Esophagus (tissue), 2 donors: ENCODE results near the gene RARS1. TPM values are rescaled to one million over a fixed set of nuclear protein-coding genes. Genes with fewer than 3 reads are reported as not detected.

Experiments
- H3K27ac ChIP-seq, 2 donors: one replicate each; pipeline ENCODE4 v1.5.1; 2013; ENCODE audit warnings: low read depth in 2 of 2, mild to moderate bottlenecking in 2 of 2, inconsistent platforms in 1 of 2, low read length in 1 of 2, moderate library complexity in 1 of 2
- H3K27me3 ChIP-seq, 2 donors: one replicate each; pipeline ENCODE4 v1.6.1; 2013; ENCODE audit warnings: low read length in 2 of 2, control low read depth in 1 of 2, mild to moderate bottlenecking in 1 of 2; ENCODE audit not compliant: insufficient read depth in 2 of 2, control insufficient read depth in 1 of 2
- H3K36me3 ChIP-seq, 2 donors: one replicate each; pipeline ENCODE4 v1.6.1; 2013; ENCODE audit warnings: low read length in 1 of 2; ENCODE audit not compliant: control insufficient read depth in 2 of 2, insufficient read depth in 2 of 2
- H3K4me1 ChIP-seq, 2 donors: one replicate each; pipeline ENCODE4 v1.6.1; 2013; ENCODE audit warnings: low read length in 1 of 2; ENCODE audit not compliant: control insufficient read depth in 2 of 2, insufficient read depth in 2 of 2
- H3K4me3 ChIP-seq, 2 donors: one replicate each; pipeline ENCODE4 v1.5.1; 2013; ENCODE audit warnings: low read length in 2 of 2, mild to moderate bottlenecking in 2 of 2, low read depth in 1 of 2, moderate library complexity in 1 of 2
- H3K9me3 ChIP-seq, 2 donors: one replicate each; pipeline ENCODE4 v1.6.1; 2013; ENCODE audit warnings: mild to moderate bottlenecking in 2 of 2, low read depth in 1 of 2, low read length in 1 of 2, moderate library complexity in 1 of 2; ENCODE audit not compliant: control insufficient read depth in 2 of 2, insufficient read depth in 1 of 2
- WGBS, 2 donors: extraction: QIAGEN DNeasy Blood & Tissue Kit; methylation state at CpG; one replicate each; pipeline ENCODE4 v1.1.7; 2013; 5-methylcytosine and 5-hydroxymethylcytosine counted together
- polyA plus RNA-seq, 2 donors: library from polyadenylated mRNA; stranded (reverse); fragments of 200-250 nt; gene quantifications; one replicate each; pipeline ENCODE4 v1.2.3, GENCODE V29; 2013
- donor health status: healthy with polysubstance abuse.
- donor health status: Bipolar disorder and iron deficiency.

RARS1 gene
- polyA plus RNA-seq, 2 donors: 26.9 to 44.6 TPM

- no peak overlapping the region for H3K27ac ChIP-seq
- no peaks in the 10 kb centered on the region for H3K9me3 ChIP-seq
- no peaks in the 10 kb centered on the region for H3K4me1 ChIP-seq
- no peaks in the 10 kb centered on the region for H3K27me3 ChIP-seq
- 61 to 70% methylated on average over 1 of the region's 1 CpG for WGBS, 2 donors
- H3K36me3 ChIP-seq: peaks cover 3 to 5% of the 10 kb centered on the region in 2 donors
- no peak overlapping the region for H3K4me3 ChIP-seq
These were observed 12.0 kb upstream of the RARS1 start for GRCh38 chr5:168474319-168474718.

- Histone ChIP-seq H3K9me3 (no peaks in the 10 kb centered on the region), H3K36me3 (no peaks in the 10 kb centered on the region), H3K4me1 (no peaks in the 10 kb centered on the region), H3K27me3 (no peaks in the 10 kb centered on the region), H3K27ac (no peak overlapping the region), H3K4me3 (no peak overlapping the region)
- 54 to 55% methylated on average over 7 of the region's 7 CpGs for WGBS, 2 donors
These were observed 9.2 kb upstream of the RARS1 start for GRCh38 chr5:168477060-168477459.

GRCh38 chr5:168479166-168479565 lies 7.1 kb upstream of the RARS1 start:
- Histone ChIP-seq H3K27ac (no peak overlapping the region), H3K27me3 (no peaks in the 10 kb centered on the region), H3K36me3 (no peaks in the 10 kb centered on the region), H3K4me1 (no peaks in the 10 kb centered on the region), H3K9me3 (no peaks in the 10 kb centered on the region), H3K4me3 (no peak overlapping the region)
- 74 to 76% methylated on average over 3 of the region's 3 CpGs for WGBS, 2 donors

- 73 to 87% methylated on average over 3 of the region's 3 CpGs for WGBS, 2 donors
- no peaks in the 10 kb centered on the region for H3K4me1 ChIP-seq
- no peak overlapping the region for H3K4me3 ChIP-seq
- H3K27ac ChIP-seq: no peak overlapping the region
- H3K27me3 ChIP-seq: no peaks in the 10 kb centered on the region
- H3K9me3 ChIP-seq: no peaks in the 10 kb centered on the region
- no peaks in the 10 kb centered on the region for H3K36me3 ChIP-seq
These were observed 5.7 kb upstream of the RARS1 start for GRCh38 chr5:168480601-168481000.

GRCh38 chr5:168481330-168481788 lies 4.9 kb upstream of the RARS1 start:
- Histone ChIP-seq H3K4me3 (no peak overlapping the region), H3K9me3 (no peaks in the 10 kb centered on the region), H3K27ac (no peak overlapping the region), H3K4me1 (no peaks in the 10 kb centered on the region), H3K36me3 (no peaks in the 10 kb centered on the region), H3K27me3 (no peaks in the 10 kb centered on the region)
- 35 to 36% methylated on average over 4 of the region's 4 CpGs for WGBS, 2 donors

- Histone ChIP-seq H3K27ac (no peak overlapping the region), H3K36me3 (no peaks in the 10 kb centered on the region), H3K4me1 (no peaks in the 10 kb centered on the region), H3K27me3 (no peaks in the 10 kb centered on the region), H3K4me3 (no peak overlapping the region), H3K9me3 (no peaks in the 10 kb centered on the region)
- WGBS, 2 donors: 65% methylated on average over 5 of the region's 5 CpGs
These were observed 3.9 kb upstream of the RARS1 start for GRCh38 chr5:168482361-168482760.

GRCh38 chr5:168489059-168489458 lies 2.8 kb downstream of the RARS1 start:
- Histone ChIP-seq H3K9me3 (no peaks in the 10 kb centered on the region), H3K36me3 (peaks cover 8% of the 10 kb centered on the region in 2 donors), H3K27me3 (no peaks in the 10 kb centered on the region), H3K4me3 (no peak overlapping the region), H3K27ac (no peak overlapping the region), H3K4me1 (no peaks in the 10 kb centered on the region)
- WGBS, 2 donors: 95 to 97% methylated on average over 3 of the region's 3 CpGs

GRCh38 chr5:168494057-168494555 lies 7.8 kb downstream of the RARS1 start:
- Histone ChIP-seq H3K27ac (no peak overlapping the region), H3K4me1 (no peaks in the 10 kb centered on the region), H3K9me3 (no peaks in the 10 kb centered on the region), H3K36me3 (peaks cover 14 to 15% of the 10 kb centered on the region in 2 donors), H3K4me3 (no peak overlapping the region), H3K27me3 (no peaks in the 10 kb centered on the region)
- WGBS, 2 donors: 93% methylated on average over 5 of the region's 5 CpGs

- 93 to 94% methylated on average over 7 of the region's 7 CpGs for WGBS, 2 donors
- Histone ChIP-seq H3K9me3 (no peaks in the 10 kb centered on the region), H3K36me3 (peaks cover 4 to 10% of the 10 kb centered on the region in 2 donors)
These were observed 16.4 kb downstream of the RARS1 start for GRCh38 chr5:168502563-168503237.

GRCh38 chr5:168513861-168514428 lies 27.7 kb downstream of the RARS1 start:
- Histone ChIP-seq H3K27ac (no peak overlapping the region), H3K4me3 (no peak overlapping the region), H3K9me3 (no peaks in the 10 kb centered on the region), H3K36me3 (peaks cover 18 to 26% of the 10 kb centered on the region in 2 donors), H3K27me3 (no peaks in the 10 kb centered on the region), H3K4me1 (no peaks in the 10 kb centered on the region)
- 95 to 96% methylated on average over 2 of the region's 2 CpGs for WGBS, 2 donors

More at GRCh38 chr5:168502563-168503237, 16.4 kb downstream of the RARS1 start:
- Histone ChIP-seq H3K27ac (no peak overlapping the region), H3K4me1 (no peaks in the 10 kb centered on the region), H3K4me3 (no peak overlapping the region), H3K27me3 (no peaks in the 10 kb centered on the region)
